Neural progenitor cell (in vitro differentiated cells): ENCODE measurements around the gene CFAP97D2. TPM values are rescaled to one million over a fixed set of nuclear protein-coding genes. Genes with fewer than 3 reads are reported as not detected.
"Not testable (repeated sequence)": the region's sequence is repeated elsewhere in the genome, so short reads cannot be mapped to it uniquely, and the experiment has no call there.

ENCODE experiments used
- DNase-seq: peaks from one replicate; pipeline ENCODE4 v3.0.0-alpha.2; 2016; ENCODE audit warnings: low spot score
- H2AFZ ChIP-seq: fragments of 200-600 bp; sonication (generic); replicated peaks from 2 replicates; pipeline ENCODE4 v1.6.1; 2016; ENCODE audit warnings: antibody characterized with exemption
- H3F3A ChIP-seq: fragments of 200-600 bp; sonication (generic); 2 replicates; pipeline ENCODE4 v1.6.1; 2016; ENCODE audit warnings: antibody characterized with exemption, low read depth
- H3K27ac ChIP-seq: fragments of 200-600 bp; sonication (generic); 2 replicates; pipeline ENCODE4 v1.5.1; 2016; ENCODE audit warnings: mild to moderate bottlenecking
- H3K27me3 ChIP-seq: fragments of 200-600 bp; sonication (generic); 2 replicates; pipeline ENCODE4 v1.6.1; 2016; ENCODE audit warnings: mild to moderate bottlenecking, moderate library complexity
- H3K36me3 ChIP-seq: fragments of 200-600 bp; sonication (generic); 2 replicates; pipeline ENCODE4 v1.5.1; 2016
- H3K4me1 ChIP-seq: fragments of 200-600 bp; sonication (generic); 2 replicates; pipeline ENCODE4 v1.6.1; 2016; ENCODE audit warnings: mixed run types
- H3K4me2 ChIP-seq: fragments of 200-600 bp; sonication (generic); 2 replicates; pipeline ENCODE4 v1.6.1; 2016
- H3K4me3 ChIP-seq: fragments of 200-600 bp; sonication (generic); 2 replicates; pipeline ENCODE4 v1.5.1; 2016
- H3K79me2 ChIP-seq: fragments of 200-600 bp; sonication (generic); 2 replicates; pipeline ENCODE4 v1.6.1; 2016; ENCODE audit warnings: low read depth
- H3K9ac ChIP-seq: fragments of 200-600 bp; sonication (generic); 2 replicates; pipeline ENCODE4 v1.6.1; 2016
- H3K9me3 ChIP-seq: fragments of 200-600 bp; sonication (generic); 2 replicates; pipeline ENCODE4 v1.5.1; 2016; ENCODE audit warnings: low read depth
- H4K20me1 ChIP-seq: fragments of 200-600 bp; sonication (generic); 2 replicates; pipeline ENCODE4 v1.6.1; 2016; ENCODE audit warnings: low read depth
- H3K27ac Mint-ChIP-seq: 3 replicates; pipeline ENCODE4 v1.8.0; 2021; ENCODE audit warnings: mixed read lengths
- H3K27me3 Mint-ChIP-seq: 2 replicates; pipeline ENCODE4 v1.8.0; 2022; ENCODE audit warnings: low read depth, mild to moderate bottlenecking, inconsistent platforms, moderate library complexity, mixed read lengths; ENCODE audit not compliant: insufficient read depth
- H3K36me3 Mint-ChIP-seq: 3 replicates; pipeline ENCODE4 v1.8.0; 2021; ENCODE audit warnings: mixed read lengths
- H3K4me1 Mint-ChIP-seq: 3 replicates; pipeline ENCODE4 v1.8.0; 2021; ENCODE audit warnings: mixed read lengths
- H3K4me3 Mint-ChIP-seq: 3 replicates; pipeline ENCODE4 v1.8.0; 2021; ENCODE audit warnings: mild to moderate bottlenecking, moderate library complexity, mixed read lengths
- H3K9me3 Mint-ChIP-seq: 3 replicates; pipeline ENCODE4 v1.8.0; 2020; ENCODE audit warnings: mixed read lengths
- CTCF ChIP-seq: fragments of 200-600 bp; sonication (generic); IDR thresholded peaks from 2 replicates; pipeline ENCODE4 v1.5.1; 2017; ENCODE audit warnings: antibody characterized with exemption, mild to moderate bottlenecking
- EZH2 ChIP-seq: fragments of 200-600 bp; sonication (generic); IDR thresholded peaks from 2 replicates; pipeline ENCODE4 v1.6.1; 2017; ENCODE audit warnings: antibody characterized with exemption, mild to moderate bottlenecking, moderate library complexity
- EZH2phosphoT487 ChIP-seq: fragments of 200-600 bp; sonication (generic); IDR thresholded peaks from 2 replicates; pipeline ENCODE4 v1.6.1; 2017; ENCODE audit warnings: antibody characterized with exemption
- total RNA-seq: library from RNA; depleted of rRNA; stranded (reverse); fragments of >200 nt; gene quantifications from 2 replicates; pipeline ENCODE4 v1.2.3, GENCODE V29; 2015; ENCODE audit warnings: low replicate concordance

CFAP97D2 gene
- total RNA-seq, 1 donor from 2014 or later = not detected

- Histone ChIP-seq H3K4me2 (no peak overlapping the region), H3K4me3 (no peak overlapping the region), H3K27ac (no peak overlapping the region), H3K4me1 (peaks cover 5% of the 10 kb centered on the region), H3K36me3 (no peaks in the 10 kb centered on the region), H3K9me3 (peaks cover 5% of the 10 kb centered on the region), H3K9ac (no peak overlapping the region), H3F3A (no peaks in the 10 kb centered on the region), H3K27me3 (no peaks in the 10 kb centered on the region), H3K79me2 (no peaks in the 10 kb centered on the region), H2AFZ (no peak overlapping the region), H4K20me1 (no peaks in the 10 kb centered on the region)
- peaks cover 13% of the 10 kb centered on the region for H3K4me1 Mint-ChIP-seq
- H3K27ac Mint-ChIP-seq = no peak overlapping the region
- no peak for DNase-seq
- peaks cover 4% of the 10 kb centered on the region for H3K27me3 Mint-ChIP-seq
- TF ChIP-seq EZH2 (no peak), EZH2phosphoT487 (no peak), CTCF (no peak)
- H3K36me3 Mint-ChIP-seq = no peaks in the 10 kb centered on the region
- peaks cover 9% of the 10 kb centered on the region for H3K9me3 Mint-ChIP-seq
- H3K4me3 Mint-ChIP-seq = no peak overlapping the region
These were observed 4.5 kb upstream of the CFAP97D2 start for GRCh38 chr13:114174529-114174961.

GRCh38 chr13:114176359-114176902, 2.6 kb upstream of the CFAP97D2 start:
- H3K79me2 ChIP-seq, H3F3A ChIP-seq, H3K4me3 Mint-ChIP-seq, H2AFZ ChIP-seq, H3K27ac Mint-ChIP-seq, H3K36me3 ChIP-seq, H3K27ac ChIP-seq, H3K4me1 ChIP-seq, H3K27me3 ChIP-seq, H3K4me3 ChIP-seq, H3K27me3 Mint-ChIP-seq, DNase-seq, H3K36me3 Mint-ChIP-seq, H4K20me1 ChIP-seq, H3K9me3 ChIP-seq, H3K9ac ChIP-seq, H3K9me3 Mint-ChIP-seq, H3K4me2 ChIP-seq: not testable (repeated sequence)
- peaks cover 14% of the 10 kb centered on the region for H3K4me1 Mint-ChIP-seq

- TF ChIP-seq EZH2 (no peak), EZH2phosphoT487 (no peak), CTCF (no peak)
- no peaks in the 10 kb centered on the region for H4K20me1 ChIP-seq
- DNase-seq = no peak
These were observed 1.6 kb upstream of the CFAP97D2 start for GRCh38 chr13:114177245-114178010.

More at GRCh38 chr13:114177245-114178010, 1.6 kb upstream of the CFAP97D2 start:
- H3K9me3 Mint-ChIP-seq = peaks cover 9% of the 10 kb centered on the region
- no peak overlapping the region for H3K27ac ChIP-seq
- H3K9me3 ChIP-seq = peaks cover 5% of the 10 kb centered on the region
- H3K79me2 ChIP-seq = no peaks in the 10 kb centered on the region
- H3K4me3 Mint-ChIP-seq = no peak overlapping the region
- no peaks in the 10 kb centered on the region for H3K36me3 Mint-ChIP-seq
- H3K4me1 ChIP-seq = peaks cover 5% of the 10 kb centered on the region
- peaks cover 6% of the 10 kb centered on the region for H3K27me3 Mint-ChIP-seq
- no peak overlapping the region for H3K4me2 ChIP-seq
- H3K36me3 ChIP-seq = no peaks in the 10 kb centered on the region
- no peak overlapping the region for H3K4me3 ChIP-seq
- H3K4me1 Mint-ChIP-seq = peaks cover 14% of the 10 kb centered on the region
- H3K27me3 ChIP-seq = no peaks in the 10 kb centered on the region
- H3K9ac ChIP-seq = no peak overlapping the region
- H2AFZ ChIP-seq = no peak overlapping the region
- no peaks in the 10 kb centered on the region for H3F3A ChIP-seq
- no peak overlapping the region for H3K27ac Mint-ChIP-seq
